OCI-LY7 (cell line): ENCODE measurements around the gene APCDD1L.

Experiments
- CTCF ChIP-seq: fragments of 200-600 bp; sonication (generic); conservative IDR thresholded peaks from 2 replicates; pipeline ENCODE4 v1.5.1; 2014; ENCODE audit warnings: mild to moderate bottlenecking, antibody characterized with exemption, low read length, moderate library complexity, mixed read lengths
- EZH2phosphoT487 ChIP-seq: fragments of 200-600 bp; sonication (generic); IDR thresholded peaks from 2 replicates; pipeline ENCODE4 v1.6.1; 2018; ENCODE audit warnings: low read depth, borderline replicate concordance, mild to moderate bottlenecking, mixed run types, antibody characterized with exemption, low read length, moderate library complexity, mixed read lengths

DNA sequence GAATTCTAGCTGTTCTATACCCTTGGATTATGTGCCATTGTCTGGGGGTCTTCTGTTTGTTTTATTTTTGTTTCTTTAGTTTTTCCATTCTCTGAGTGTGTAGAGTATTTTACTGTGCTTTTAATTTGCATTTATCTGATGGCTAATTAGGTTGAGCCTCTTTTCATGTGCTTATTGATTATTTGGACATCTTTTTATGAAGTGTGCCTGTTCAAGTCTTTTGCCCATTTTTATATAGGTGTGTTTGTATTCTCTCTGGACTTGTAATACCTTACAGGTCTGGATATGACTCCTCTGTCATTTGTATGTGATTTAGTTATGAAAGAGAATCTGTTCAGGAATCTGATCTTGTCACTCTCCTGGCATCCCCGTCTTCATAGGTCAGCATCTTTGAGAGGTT, 22.6 kb upstream of the APCDD1L start:
- TF ChIP-seq CTCF = no peak
- TF ChIP-seq EZH2phosphoT487 = no peak
